GM21528 (cell line): ENCODE results near the gene STUM.
A peak's percentile ranks its signal among the peaks of the same experiment; 100 is the strongest.

ENCODE experiments used
- ATAC-seq: cut with Tn5 transposase; IDR thresholded peaks from one replicate; pipeline ENCODE4 v1.9.1; 2021; ENCODE audit warnings: mild to moderate bottlenecking, moderate library complexity; ENCODE audit not compliant: unreplicated experiment, low FRiP score

Gene STUM

GRCh38 chr1:226647719-226648118 lies 99.2 kb downstream of the STUM start:
- ATAC-seq = no peak

- ATAC-seq = no peak
These were observed 99.9 kb downstream of the STUM start for GRCh38 chr1:226648421-226648820.

- ATAC-seq = no peak
These were observed 100.7 kb downstream of the STUM start for GRCh38 chr1:226649244-226649643.

GRCh38 chr1:226649780-226650179 lies 101.2 kb downstream of the STUM start:
- no peak for ATAC-seq

- ATAC-seq = no peak
These were observed 101.8 kb downstream of the STUM start for GRCh38 chr1:226650236-226650841.

GRCh38 chr1:226651041-226651731 lies 102.6 kb downstream of the STUM start:
- ATAC-seq = no peak

- no peak for ATAC-seq
These were observed 103.2 kb downstream of the STUM start for GRCh38 chr1:226651732-226652105.

GRCh38 chr1:226652613-226653012 lies 104.0 kb downstream of the STUM start:
- no peak for ATAC-seq

- ATAC-seq = peak; percentile 70
These were observed 104.9 kb downstream of the STUM start for GRCh38 chr1:226653311-226653921.

- no peak for ATAC-seq
These were observed 105.6 kb downstream of the STUM start for GRCh38 chr1:226654046-226654667.

GRCh38 chr1:226654668-226655055 lies 106.1 kb downstream of the STUM start:
- ATAC-seq = no peak

GRCh38 chr1:226655251-226656163 lies 106.9 kb downstream of the STUM start:
- ATAC-seq = no peak

- ATAC-seq = no peak
These were observed 107.6 kb downstream of the STUM start for GRCh38 chr1:226656201-226656600.

GRCh38 chr1:226656601-226657277 lies 108.2 kb downstream of the STUM start:
- no peak for ATAC-seq

- no peak for ATAC-seq
These were observed 109.5 kb downstream of the STUM start for GRCh38 chr1:226657895-226658545.

GRCh38 chr1:226658546-226659125 lies 110.1 kb downstream of the STUM start:
- ATAC-seq = no peak
